HEK293 (cell line): ENCODE data around the gene GFI1.
A peak's percentile ranks its signal among the peaks of the same experiment; 100 is the strongest.
"Not testable (repeated sequence)": the region's sequence is repeated elsewhere in the genome, so short reads cannot be mapped to it uniquely, and the experiment has no call there.

Experiments used
- CTCF ChIA-PET: fragments of 350-600 bp; formaldehyde crosslinking; extraction: SDS; loops from one replicate; lab custom pipeline; 2021; ENCODE audit warnings: antibody characterized with exemption; lab: Yijun Ruan, JAX
- POLR2A ChIA-PET: fragments of 300-600 bp; formaldehyde crosslinking; extraction: SDS; loops from one replicate; lab custom pipeline; 2020; ENCODE audit warnings: antibody characterized with exemption, inconsistent platforms; lab: Yijun Ruan, JAX
- H3K27ac ChIP-seq: fragments of 200-500 bp; sonication (Bioruptor generic); 2 replicates; pipeline ENCODE4 v1.5.1; 2014; ENCODE audit warnings: low read depth, low read length, control low read depth, inconsistent platforms; ENCODE audit errors: extremely low read depth
- H3K36me3 ChIP-seq, 2 experiments: fragments of 200-500 bp in 1 of 2; sonication (Bioruptor generic) in 1 of 2; 1 replicate in 1 of 2; 2 replicates in 1 of 2; pipeline ENCODE4 v1.5.1; 2014 to 2017; ENCODE audit warnings: inconsistent platforms in 2 of 2, low read length in 2 of 2; ENCODE audit not compliant: control insufficient read depth in 2 of 2, insufficient read depth in 1 of 2
- H3K4me1 ChIP-seq: fragments of 200-500 bp; sonication (Bioruptor generic); 2 replicates; pipeline ENCODE4 v1.5.1; 2014; ENCODE audit warnings: mild to moderate bottlenecking, low read length, inconsistent platforms; ENCODE audit not compliant: control insufficient read depth, insufficient read depth
- H3K4me3 ChIP-seq: 2 replicates; pipeline ENCODE4 v1.5.1; 2011; ENCODE audit warnings: low read depth, mild to moderate bottlenecking, control low read depth, low read length, moderate library complexity
- H3K9me3 ChIP-seq: fragments of 200-500 bp; sonication (Bioruptor generic); 2 replicates; pipeline ENCODE4 v1.5.1; 2014; ENCODE audit warnings: low read depth, low read length, inconsistent platforms; ENCODE audit not compliant: control insufficient read depth, insufficient read depth
- ATF2 ChIP-seq: fragments of 450-650 bp; formaldehyde crosslinking; IDR thresholded peaks from 2 replicates; pipeline ENCODE4 v1.5.1; 2016; ENCODE audit warnings: missing biosample characterization, missing genetic modification characterization, low read depth
- BCL11B ChIP-seq: fragments of 450-650 bp; formaldehyde crosslinking; IDR thresholded peaks from 2 replicates; pipeline ENCODE4 v1.5.1; 2016; ENCODE audit warnings: low read depth, missing biosample characterization, missing genetic modification characterization
- ELK4 ChIP-seq: IDR thresholded peaks from 2 replicates; pipeline ENCODE4 v1.6.1; 2011; ENCODE audit warnings: mild to moderate bottlenecking, low read depth, low read length, borderline replicate concordance
- HOXC10 ChIP-seq: sonication (generic); formaldehyde crosslinking; IDR thresholded peaks from 2 replicates; pipeline ENCODE4 v1.8.1; 2023; ENCODE audit warnings: mild to moderate bottlenecking, missing genetic modification reagents
- REST ChIP-seq: fragments of 450-650 bp; formaldehyde crosslinking; IDR thresholded peaks from 2 replicates; pipeline ENCODE4 v1.5.1; 2016; ENCODE audit warnings: missing biosample characterization, missing genetic modification characterization
- SCRT1 ChIP-seq: fragments of 450-650 bp; formaldehyde crosslinking; IDR thresholded peaks from 2 replicates; pipeline ENCODE4 v1.5.1; 2016; ENCODE audit warnings: missing biosample characterization, missing genetic modification characterization, borderline replicate concordance
- SCRT2 ChIP-seq: fragments of 450-650 bp; formaldehyde crosslinking; IDR thresholded peaks from 2 replicates; pipeline ENCODE4 v1.5.1; 2016; ENCODE audit warnings: missing biosample characterization, missing genetic modification characterization
- TRIM28 ChIP-seq: IDR thresholded peaks from 2 replicates; pipeline ENCODE4 v1.6.1; 2011; ENCODE audit warnings: low read length, control low read depth, borderline replicate concordance
- ZBTB1 ChIP-seq: fragments of 450-650 bp; formaldehyde crosslinking; IDR thresholded peaks from 2 replicates; pipeline ENCODE4 v1.5.1; 2016; ENCODE audit warnings: missing biosample characterization, missing genetic modification characterization
- ZBTB7A ChIP-seq: fragments of 450-650 bp; formaldehyde crosslinking; IDR thresholded peaks from 2 replicates; pipeline ENCODE4 v1.5.1; 2016; ENCODE audit warnings: low read depth, missing biosample characterization, missing genetic modification characterization
- ZFP41 ChIP-seq: fragments of 450-650 bp; formaldehyde crosslinking; IDR thresholded peaks from 2 replicates; pipeline ENCODE4 v1.5.1; 2016; ENCODE audit warnings: missing biosample characterization, missing genetic modification characterization, borderline replicate concordance
- ZNF138 ChIP-seq: fragments of 450-650 bp; formaldehyde crosslinking; IDR thresholded peaks from 2 replicates; pipeline ENCODE4 v1.5.1; 2016; ENCODE audit warnings: missing biosample characterization, missing genetic modification characterization, borderline replicate concordance
- ZNF239 ChIP-seq: fragments of 450-650 bp; formaldehyde crosslinking; IDR thresholded peaks from 2 replicates; pipeline ENCODE4 v1.5.1; 2016; ENCODE audit warnings: missing biosample characterization, missing genetic modification characterization
- ZNF248 ChIP-seq: fragments of 450-650 bp; formaldehyde crosslinking; IDR thresholded peaks from 2 replicates; pipeline ENCODE4 v1.5.1; 2017; ENCODE audit warnings: missing biosample characterization, missing genetic modification characterization
- ZNF366 ChIP-seq: fragments of 450-650 bp; formaldehyde crosslinking; conservative IDR thresholded peaks from 2 replicates; pipeline ENCODE4 v1.5.1; 2016; ENCODE audit warnings: missing biosample characterization, missing genetic modification characterization
- ZNF610 ChIP-seq: fragments of 450-650 bp; formaldehyde crosslinking; IDR thresholded peaks from 2 replicates; pipeline ENCODE4 v1.5.1; 2016; ENCODE audit warnings: missing biosample characterization, missing genetic modification characterization, borderline replicate concordance
- ZNF747 ChIP-seq: fragments of 450-650 bp; formaldehyde crosslinking; IDR thresholded peaks from 2 replicates; pipeline ENCODE4 v1.5.1; 2016; ENCODE audit warnings: missing biosample characterization, missing genetic modification characterization
- ZSCAN18 ChIP-seq: fragments of 450-650 bp; formaldehyde crosslinking; IDR thresholded peaks from 2 replicates; pipeline ENCODE4 v1.5.1; 2016; ENCODE audit warnings: missing biosample characterization, missing genetic modification characterization
- ZSCAN23 ChIP-seq: fragments of 450-650 bp; formaldehyde crosslinking; IDR thresholded peaks from 2 replicates; pipeline ENCODE4 v1.5.1; 2016; ENCODE audit warnings: missing biosample characterization, missing genetic modification characterization
- ZSCAN30 ChIP-seq: fragments of 450-650 bp; IDR thresholded peaks from 2 replicates; pipeline ENCODE4 v1.5.1; 2018; ENCODE audit warnings: missing biosample characterization, mild to moderate bottlenecking, missing genetic modification characterization, moderate library complexity

GFI1 gene

GRCh38 chr1:92527670-92528069 lies 40.9 kb upstream of the GFI1 start:
- CTCF ChIA-PET: no interaction called here

GRCh38 chr1:92524944-92525590 lies 38.3 kb upstream of the GFI1 start:
- H3K4me3 ChIP-seq, H3K4me1 ChIP-seq, CTCF ChIA-PET, H3K27ac ChIP-seq, POLR2A ChIA-PET, H3K9me3 ChIP-seq, H3K36me3 ChIP-seq: not testable (repeated sequence)

More at GRCh38 chr1:92527670-92528069, 40.9 kb upstream of the GFI1 start:
- POLR2A ChIA-PET: no interaction called here
- Histone ChIP-seq H3K36me3 (peaks cover 0 to 3% of the 10 kb centered on the region in 2 experiments; a peak in 1 of 3 replicates), H3K4me1 (no peaks in the 10 kb centered on the region), H3K4me3 (no peak overlapping the region), H3K9me3 (no peaks in the 10 kb centered on the region), H3K27ac (no peak overlapping the region)
- TF ChIP-seq ZBTB1 (tag by site-specific recombination) (no peak), ATF2 (tag by site-specific recombination) (peak; percentile 62; the same call in 1 of the 2 replicates)

GRCh38 chr1:92519043-92519442 lies 32.3 kb upstream of the GFI1 start:
- H3K4me1 ChIP-seq: no peaks in the 10 kb centered on the region
- no peak overlapping the region for H3K27ac ChIP-seq
- POLR2A ChIA-PET: interaction anchor here (0.7 kb wide), 1 partner anchor 1834 kb away, joined by 3 read pairs; no protein-coding TSS in a partner anchor
- TF ChIP-seq ZSCAN18 (tag by site-specific recombination) (no peak), ZSCAN23 (no peak), BCL11B (tag by site-specific recombination) (no peak), ZSCAN30 (tag by site-specific recombination) (no peak), ZNF747 (tag by site-specific recombination) (no peak), ELK4 (no peak), ZNF610 (tag by site-specific recombination) (no peak), ZBTB7A (tag by site-specific recombination) (no peak), HOXC10 (CRISPR knock-in tag) (no peak), SCRT1 (tag by site-specific recombination) (no peak), SCRT2 (tag by site-specific recombination) (no peak), TRIM28 (no peak)
- TF ChIP-seq, all 188 proteins: peak for 0
- Histone ChIP-seq H3K36me3 (no peaks in the 10 kb centered on the region), H3K9me3 (no peaks in the 10 kb centered on the region), H3K4me3 (no peak overlapping the region)
- CTCF ChIA-PET: no interaction called here

GRCh38 chr1:92516574-92516973 lies 29.8 kb upstream of the GFI1 start:
- Histone ChIP-seq H3K4me1 (no peaks in the 10 kb centered on the region), H3K27ac (no peak overlapping the region), H3K4me3 (no peak overlapping the region), H3K9me3 (no peaks in the 10 kb centered on the region), H3K36me3 (no peaks in the 10 kb centered on the region; a peak in 1 of 3 replicates)
- CTCF ChIA-PET: no interaction called here
- POLR2A ChIA-PET: no interaction called here
- TF ChIP-seq ZFP41 (no peak), ZNF248 (tag by site-specific recombination) (no peak), ZNF366 (tag by site-specific recombination) (no peak), ZNF138 (tag by site-specific recombination) (no peak), REST (tag by site-specific recombination) (no peak), ZNF239 (no peak)
